GM23248 (cell line): Measurements from ENCODE around the gene HDAC4. TPM values are rescaled to one million over a fixed set of nuclear protein-coding genes. Genes with fewer than 3 reads are reported as not detected.
A peak's percentile ranks its signal among the peaks of the same experiment; 100 is the strongest.

ENCODE experiments used
- DNase-seq: peaks from one replicate; pipeline ENCODE4 v3.0.0-alpha.2; 2015
- H2AFZ ChIP-seq: fragments of 200-600 bp; sonication (generic); 2 replicates; pipeline ENCODE4 v1.6.1; 2016; ENCODE audit warnings: antibody characterized with exemption
- H3F3A ChIP-seq: fragments of 200-600 bp; sonication (generic); 2 replicates; pipeline ENCODE4 v1.6.1; 2016; ENCODE audit warnings: mild to moderate bottlenecking, antibody characterized with exemption, mixed run types; ENCODE audit not compliant: insufficient read depth
- H3K27ac ChIP-seq: fragments of 200-600 bp; sonication (generic); 2 replicates; pipeline ENCODE4 v1.5.1; 2016; ENCODE audit warnings: mild to moderate bottlenecking
- H3K27me3 ChIP-seq: fragments of 200-600 bp; sonication (generic); replicated peaks from 2 replicates; pipeline ENCODE4 v1.6.1; 2016; ENCODE audit warnings: mild to moderate bottlenecking; ENCODE audit not compliant: insufficient read depth
- H3K36me3 ChIP-seq: fragments of 200-600 bp; sonication (generic); 2 replicates; pipeline ENCODE4 v1.6.1; 2016; ENCODE audit warnings: low read depth, mild to moderate bottlenecking
- H3K4me1 ChIP-seq: fragments of 200-600 bp; sonication (generic); 2 replicates; pipeline ENCODE4 v1.6.1; 2016; ENCODE audit warnings: mild to moderate bottlenecking; ENCODE audit not compliant: insufficient read depth
- H3K4me2 ChIP-seq: fragments of 200-600 bp; sonication (generic); one replicate; pipeline ENCODE4 v1.6.1; 2016; ENCODE audit warnings: mild to moderate bottlenecking; ENCODE audit not compliant: unreplicated experiment
- H3K4me3 ChIP-seq: fragments of 200-600 bp; sonication (generic); 2 replicates; pipeline ENCODE4 v1.5.1; 2016; ENCODE audit warnings: mild to moderate bottlenecking
- H3K79me2 ChIP-seq: fragments of 200-600 bp; sonication (generic); 2 replicates; pipeline ENCODE4 v1.6.1; 2016; ENCODE audit warnings: mild to moderate bottlenecking; ENCODE audit not compliant: insufficient read depth
- H3K9ac ChIP-seq: fragments of 200-600 bp; sonication (generic); 2 replicates; pipeline ENCODE4 v1.6.1; 2016; ENCODE audit warnings: mild to moderate bottlenecking
- H3K9me2 ChIP-seq: fragments of 200-600 bp; sonication (generic); 2 replicates; pipeline ENCODE4 v1.6.1; 2016; ENCODE audit warnings: mixed run types, mild to moderate bottlenecking, moderate library complexity; ENCODE audit not compliant: insufficient read depth
- H3K9me3 ChIP-seq: fragments of 200-600 bp; sonication (generic); one replicate; pipeline ENCODE4 v1.6.1; 2017; ENCODE audit warnings: low read depth
- H4K20me1 ChIP-seq: fragments of 200-600 bp; sonication (generic); 2 replicates; pipeline ENCODE4 v1.6.0; 2016; ENCODE audit not compliant: insufficient read depth
- EZH2 ChIP-seq: fragments of 200-600 bp; sonication (generic); IDR thresholded peaks from 2 replicates; pipeline ENCODE4 v1.6.1; 2018; ENCODE audit warnings: antibody characterized with exemption, mild to moderate bottlenecking; ENCODE audit not compliant: insufficient read depth, poor library complexity, severe bottlenecking
- EZH2phosphoT487 ChIP-seq: fragments of 200-600 bp; sonication (generic); IDR thresholded peaks from 2 replicates; pipeline ENCODE4 v1.6.1; 2018; ENCODE audit warnings: antibody characterized with exemption, moderate library complexity, mild to moderate bottlenecking, low read depth; ENCODE audit not compliant: insufficient read depth
- WGBS, 2 experiments: methylation state at CpG; one replicate each; pipeline ENCODE4 v1.1.6; 2015 to 2017; ENCODE audit warnings: low lambda C conversion rate in 2 of 2, low coverage in 1 of 2; ENCODE audit errors: missing lambda C conversion rate in 2 of 2; 5-methylcytosine and 5-hydroxymethylcytosine counted together
- in situ Hi-C: fragments of 300-500 bp; cut with MboI; formaldehyde crosslinking; loops from 2 replicates; pipeline ENCODE4 v1.15.0; 2020
- polyA plus RNA-seq: library from polyadenylated mRNA; unstranded; fragments of >200 nt; fragmentation: Nextera tagmentation; extraction: Ambion mirVana; gene quantifications from 2 replicates; pipeline ENCODE4 v1.2.1, GENCODE V29; 2016
- total RNA-seq: library from RNA; depleted of rRNA; stranded (reverse); fragments of >200 nt; shearing (Covaris generic); gene quantifications from 2 replicates; pipeline ENCODE4 v1.2.3, GENCODE V29; 2014

Gene HDAC4
- total and polyA plus RNA-seq, 2 experiments from 2014 or later: 2.1 to 6.3 TPM

DNA sequence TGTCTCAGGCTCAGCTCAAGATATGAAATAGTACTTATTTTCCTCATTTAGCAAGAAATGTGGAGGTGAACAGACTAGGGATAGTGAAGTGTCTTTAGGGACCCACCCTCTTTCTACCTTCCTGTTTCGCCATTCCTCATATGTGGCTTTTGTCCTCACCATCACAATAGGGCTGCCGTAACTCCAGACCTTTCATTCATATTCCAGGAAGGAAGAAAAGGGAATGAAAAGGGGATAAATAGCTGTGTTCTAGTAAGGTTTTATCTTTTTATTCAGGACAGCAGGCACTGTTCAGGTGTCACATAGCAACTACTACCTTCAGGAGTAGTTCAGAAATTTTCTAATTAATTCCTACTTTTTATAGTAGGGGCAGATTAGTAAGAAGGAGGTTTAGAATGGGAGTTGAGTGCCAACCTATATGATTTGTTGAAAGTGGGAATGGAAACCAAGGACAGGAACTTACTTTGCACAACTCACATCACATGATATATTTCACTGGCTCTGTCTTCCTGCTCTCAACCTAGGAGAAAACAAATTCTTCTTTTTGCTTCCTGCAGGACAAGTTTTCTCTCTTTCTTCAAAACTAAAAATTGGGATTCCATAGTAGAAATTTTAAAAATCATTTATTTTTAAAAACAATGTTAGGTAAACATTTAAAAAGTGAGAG is 36.0 kb upstream of the HDAC4 start:
- H3K9ac ChIP-seq: no peak overlapping the region
- WGBS, 2 experiments: 88 to 91% methylated on average over 2 of the region's 2 CpGs

GRCh38 chr2:239436076-239436475 is 35.3 kb upstream of the HDAC4 start:
- Histone ChIP-seq H3K4me3 (no peak overlapping the region), H3K4me2 (no peak overlapping the region), H3K4me1 (no peaks in the 10 kb centered on the region), H3K9me3 (no peaks in the 10 kb centered on the region), H3K36me3 (no peaks in the 10 kb centered on the region), H3F3A (peaks cover 5% of the 10 kb centered on the region; the same call in 1 of the 2 replicates), H3K27me3 (peaks cover 19% of the 10 kb centered on the region), H4K20me1 (no peaks in the 10 kb centered on the region), H3K79me2 (no peaks in the 10 kb centered on the region), H2AFZ (no peak overlapping the region), H3K27ac (no peak overlapping the region), H3K9ac (no peak overlapping the region), H3K9me2 (no peaks in the 10 kb centered on the region)
- DNase-seq: no peak
- in situ Hi-C loops: no loop called here
- WGBS, 2 experiments: 38 to 41% methylated on average over 5 of the region's 5 CpGs
- TF ChIP-seq EZH2 (no peak), EZH2phosphoT487 (no peak)

More for the DNA sequence above, 36.0 kb upstream of the HDAC4 start:
- H3K27me3 ChIP-seq: peaks cover 26% of the 10 kb centered on the region
- no peaks in the 10 kb centered on the region for H3K9me3 ChIP-seq
- no peaks in the 10 kb centered on the region for H3K36me3 ChIP-seq
- no peak overlapping the region for H3K4me3 ChIP-seq
- H3K27ac ChIP-seq: no peak overlapping the region
- no peak overlapping the region for H2AFZ ChIP-seq
- peaks cover 5% of the 10 kb centered on the region; the same call in 1 of the 2 replicates for H3F3A ChIP-seq
- TF ChIP-seq EZH2phosphoT487 (no peak), EZH2 (no peak)
- H3K4me1 ChIP-seq: no peaks in the 10 kb centered on the region
- H3K4me2 ChIP-seq: no peak overlapping the region
- no peaks in the 10 kb centered on the region for H4K20me1 ChIP-seq
- DNase-seq: no peak
- no peaks in the 10 kb centered on the region for H3K79me2 ChIP-seq
- in situ Hi-C loops: no loop called here
- no peaks in the 10 kb centered on the region for H3K9me2 ChIP-seq

DNA sequence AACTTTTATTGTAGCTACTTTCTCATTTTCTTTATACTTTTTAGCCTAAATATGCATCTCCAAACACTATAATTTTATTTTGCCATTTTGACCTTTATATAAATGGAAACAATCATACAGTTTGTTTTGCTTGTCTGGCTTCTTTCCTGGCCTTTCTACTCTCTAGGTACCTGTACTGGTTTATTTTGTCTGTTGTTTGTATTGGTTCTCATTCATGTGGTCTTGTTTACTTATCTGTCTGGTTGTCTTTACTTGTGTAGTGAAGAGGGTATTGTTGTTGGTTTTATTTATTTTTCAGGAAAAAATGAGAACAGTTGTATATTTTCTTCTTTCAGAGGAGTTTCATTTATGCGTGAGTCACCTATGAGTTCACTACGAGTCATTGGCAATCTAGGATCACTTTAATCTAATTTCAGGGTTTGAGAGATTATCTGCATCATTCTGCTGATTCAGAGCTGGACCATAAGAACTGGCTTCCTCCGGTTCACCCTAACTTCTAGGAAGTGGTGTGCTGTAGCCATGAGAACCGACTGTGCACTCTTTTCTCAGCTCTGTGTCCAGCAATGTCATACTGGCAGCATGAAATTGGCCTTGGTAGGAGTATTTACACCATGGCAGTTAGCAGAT is 33.1 kb upstream of the HDAC4 start:
- no peaks in the 10 kb centered on the region for H3K79me2 ChIP-seq
- H3F3A ChIP-seq: peaks cover 5% of the 10 kb centered on the region; the same call in 1 of the 2 replicates
- H3K27me3 ChIP-seq: peaks cover under 1% of the 10 kb centered on the region
- DNase-seq: peak; percentile 56
- no peak overlapping the region for H3K27ac ChIP-seq
- no peak overlapping the region for H3K9ac ChIP-seq
- H3K9me2 ChIP-seq: no peaks in the 10 kb centered on the region
- no peaks in the 10 kb centered on the region for H3K36me3 ChIP-seq
- in situ Hi-C loops: no loop called here
- no peaks in the 10 kb centered on the region for H3K9me3 ChIP-seq
- 7 to 11% methylated on average over 4 of the region's 4 CpGs for WGBS, 2 experiments
- no peaks in the 10 kb centered on the region for H4K20me1 ChIP-seq
- H3K4me2 ChIP-seq: no peak overlapping the region
- no peak overlapping the region for H3K4me3 ChIP-seq
- H3K4me1 ChIP-seq: no peaks in the 10 kb centered on the region
- H2AFZ ChIP-seq: no peak overlapping the region
- no peak for TF ChIP-seq EZH2
- TF ChIP-seq EZH2phosphoT487: no peak

- Histone ChIP-seq H2AFZ (no peak overlapping the region), H3K9me2 (no peaks in the 10 kb centered on the region), H3K4me2 (no peak overlapping the region), H3K9me3 (no peaks in the 10 kb centered on the region), H4K20me1 (no peaks in the 10 kb centered on the region), H3K36me3 (no peaks in the 10 kb centered on the region), H3K9ac (no peak overlapping the region), H3K27me3 (no peaks in the 10 kb centered on the region), H3K4me3 (no peak overlapping the region), H3K79me2 (no peaks in the 10 kb centered on the region), H3K4me1 (no peaks in the 10 kb centered on the region), H3F3A (peaks cover 5% of the 10 kb centered on the region; the same call in 1 of the 2 replicates), H3K27ac (no peak overlapping the region)
- no peak for DNase-seq
- 94 to 100% methylated on average over 1 of the region's 1 CpG for WGBS, 2 experiments
- no peak for TF ChIP-seq EZH2phosphoT487
- TF ChIP-seq EZH2: no peak
- in situ Hi-C loops: no loop called here
Measured at GRCh38 chr2:239432174-239432573, 31.4 kb upstream of the HDAC4 start.
